Measurements from ENCODE around the gene TCF19. TPM values are rescaled to one million over a fixed set of nuclear protein-coding genes. Genes with fewer than 3 reads are reported as not detected.

TCF19 gene
- total and polyA plus RNA-seq, 9 donors, result 3.9 to 9.9 (median 7.1) TPM

GRCh38 chr6:31205638-31206037, 47.2 kb downstream of the TCF19 start:
- peaks cover 2% of the 10 kb centered on the region for H3K4me1 ChIP-seq (ENCODE audit: insufficient read depth)
- no peak for TF ChIP-seq POLR2A (IDR thresholded peaks at IDR 0.05)
- TF ChIP-seq CTCF (IDR thresholded peaks at IDR 0.05), result no peak
- no peak for TF ChIP-seq EP300 (IDR thresholded peaks at IDR 0.05)
- H3K27ac ChIP-seq, result no peak overlapping the region
- 77 to 89% (median 77%) methylated on average over 2 of the region's 2 CpGs for whole genome bisulfite sequencing, 3 donors
- H3K36me3 ChIP-seq, result no peaks in the 10 kb centered on the region
- no peaks in the 10 kb centered on the region for H3K9me3 ChIP-seq
- no peaks in the 10 kb centered on the region for H3K27me3 ChIP-seq
- DNase-seq, result no peak
- intact Hi-C loops (cut with DNase I), result no loop called here
- no peak overlapping the region for H3K4me3 ChIP-seq

- 49 to 62% (median 59%) methylated on average over 2 of the region's 2 CpGs for WGBS, 3 donors
- Histone ChIP-seq H3K27me3 (no peaks in the 10 kb centered on the region), H3K36me3 (no peaks in the 10 kb centered on the region), H3K4me3 (no peak overlapping the region), H3K4me1 (ENCODE audit: insufficient read depth) (peaks cover 1% of the 10 kb centered on the region), H3K9me3 (no peaks in the 10 kb centered on the region), H3K27ac (no peak overlapping the region)
- DNase-seq, result no peak
- no peak for TF ChIP-seq POLR2A (IDR thresholded peaks at IDR 0.05)
- TF ChIP-seq CTCF (IDR thresholded peaks at IDR 0.05), result no peak
- TF ChIP-seq EP300 (IDR thresholded peaks at IDR 0.05), result no peak
- intact Hi-C loops (cut with DNase I), result no loop called here
Observed at GRCh38 chr6:31208506-31208905, 50.1 kb downstream of the TCF19 start.

GRCh38 chr6:31209137-31209536, 50.7 kb downstream of the TCF19 start:
- no peaks in the 10 kb centered on the region for H3K27me3 ChIP-seq
- H3K9me3 ChIP-seq, result no peaks in the 10 kb centered on the region
- DNase-seq, result no peak
- no peaks in the 10 kb centered on the region for H3K4me1 ChIP-seq (ENCODE audit: insufficient read depth)
- TF ChIP-seq CTCF (IDR thresholded peaks at IDR 0.05), result no peak
- no peak for TF ChIP-seq EP300 (IDR thresholded peaks at IDR 0.05)
- TF ChIP-seq POLR2A (IDR thresholded peaks at IDR 0.05), result no peak
- no peak overlapping the region for H3K4me3 ChIP-seq
- H3K36me3 ChIP-seq, result no peaks in the 10 kb centered on the region
- 13 to 19% (median 19%) methylated on average over 2 of the region's 2 CpGs for WGBS, 3 donors
- intact Hi-C loops (cut with DNase I), result no loop called here
- no peak overlapping the region for H3K27ac ChIP-seq

GRCh38 chr6:31210123-31210522, 51.7 kb downstream of the TCF19 start:
- H3K4me3 ChIP-seq, result no peak overlapping the region
- no peaks in the 10 kb centered on the region for H3K9me3 ChIP-seq
- WGBS, 3 donors, result 21 to 22% (median 22%) methylated on average over 6 of the region's 6 CpGs
- H3K27ac ChIP-seq, result no peak overlapping the region
- no peaks in the 10 kb centered on the region for H3K4me1 ChIP-seq (ENCODE audit: insufficient read depth)
- no peaks in the 10 kb centered on the region for H3K36me3 ChIP-seq
- intact Hi-C loops (cut with DNase I), result no loop called here
- TF ChIP-seq POLR2A (IDR thresholded peaks at IDR 0.05), result no peak
- no peak for TF ChIP-seq CTCF (IDR thresholded peaks at IDR 0.05)
- TF ChIP-seq EP300 (IDR thresholded peaks at IDR 0.05), result no peak
- H3K27me3 ChIP-seq, result no peaks in the 10 kb centered on the region
- no peak for DNase-seq

Data from ovary (tissue), 9 donors.